Keratinocyte (primary cell): Measurements from ENCODE around the gene GGA2. TPM values are rescaled to one million over a fixed set of nuclear protein-coding genes. Genes with fewer than 3 reads are reported as not detected.

Source experiments
- DNase-seq: peaks from one replicate; pipeline ENCODE4 v3.0.0-alpha.2; 2011; ENCODE audit warnings: low read depth, missing footprints, low spot score
- FAIRE-seq: peaks from 2 replicates; lab custom pipeline; 2011; peaks lifted over from hg19 to GRCh38; lab: Jason Lieb, UNC
- H2AFZ ChIP-seq: 2 replicates; pipeline ENCODE4 v1.6.0; 2012; ENCODE audit warnings: low read length, control low read depth, inconsistent platforms; ENCODE audit not compliant: control insufficient read depth
- H3K27ac ChIP-seq: 2 replicates; pipeline ENCODE4 v1.5.1; 2011; ENCODE audit warnings: low read length; ENCODE audit not compliant: control insufficient read depth, insufficient read depth
- H3K27me3 ChIP-seq: 3 replicates; pipeline ENCODE4 v1.6.0; 2011; ENCODE audit warnings: low read length; ENCODE audit not compliant: control insufficient read depth, insufficient read depth; ENCODE audit errors: extremely low read depth
- H3K36me3 ChIP-seq, 2 experiments: 2 replicates in 1 of 2; 3 replicates in 1 of 2; pipeline ENCODE4 v1.5.1; 2011; ENCODE audit warnings: low read length in 2 of 2, mild to moderate bottlenecking in 1 of 2; ENCODE audit not compliant: control insufficient read depth in 2 of 2, insufficient read depth in 2 of 2; ENCODE audit errors: extremely low read depth in 1 of 2
- H3K4me1 ChIP-seq: 3 replicates; pipeline ENCODE4 v1.5.1; 2011; ENCODE audit warnings: low read length; ENCODE audit not compliant: control insufficient read depth, insufficient read depth; ENCODE audit errors: extremely low read depth
- H3K4me2 ChIP-seq: 3 replicates; pipeline ENCODE4 v1.6.0; 2011; ENCODE audit warnings: low read depth, low read length; ENCODE audit not compliant: control insufficient read depth, insufficient read depth; ENCODE audit errors: extremely low read depth
- H3K4me3 ChIP-seq, 3 experiments: fragments of 200-600 bp in 1 of 3; sonication (generic) in 1 of 3; 2 replicates in 2 of 3; 3 replicates in 1 of 3; pipeline ENCODE4 v1.5.1; 2011 to 2016; ENCODE audit warnings: low read length in 3 of 3, mild to moderate bottlenecking in 3 of 3, control low read depth in 2 of 3, inconsistent platforms in 1 of 3, low read depth in 1 of 3, mixed read lengths in 1 of 3, mixed run types in 1 of 3, moderate library complexity in 1 of 3; ENCODE audit not compliant: control insufficient read depth in 2 of 3, insufficient read depth in 2 of 3; ENCODE audit errors: extremely low read depth in 1 of 3
- H3K79me2 ChIP-seq: 2 replicates; pipeline ENCODE4 v1.6.0; 2012; ENCODE audit warnings: low read length; ENCODE audit not compliant: control insufficient read depth, insufficient read depth
- H3K9ac ChIP-seq: 3 replicates; pipeline ENCODE4 v1.6.0; 2011; ENCODE audit warnings: low read length; ENCODE audit not compliant: control insufficient read depth, insufficient read depth; ENCODE audit errors: extremely low read depth
- H3K9me1 ChIP-seq: 3 replicates; pipeline ENCODE4 v1.6.0; 2011; ENCODE audit warnings: low read length; ENCODE audit not compliant: control insufficient read depth, insufficient read depth; ENCODE audit errors: extremely low read depth
- H3K9me3 ChIP-seq: 2 replicates; pipeline ENCODE4 v1.5.1; 2012; ENCODE audit warnings: low read depth, low read length; ENCODE audit not compliant: control insufficient read depth
- H4K20me1 ChIP-seq: 3 replicates; pipeline ENCODE4 v1.6.0; 2011; ENCODE audit warnings: low read length; ENCODE audit not compliant: control insufficient read depth, insufficient read depth; ENCODE audit errors: extremely low read depth
- EZH2 ChIP-seq: IDR thresholded peaks from one replicate; pipeline ENCODE4 v1.6.1; 2012; ENCODE audit warnings: inconsistent platforms, mild to moderate bottlenecking, low read length, moderate library complexity
- dilution Hi-C: fragments of 300-500 bp; cut with MboI; formaldehyde crosslinking; loops from one replicate; pipeline ENCODE4 v1.7.0; 2020; ENCODE audit warnings: low sequenced_read_pairs; ENCODE audit not compliant: extremely low pct_ligation_motif_present
- polyA plus RNA-seq, 5 experiments: library from polyadenylated mRNA; depleted of rRNA in 3 of 5; stranded (reverse) in 3 of 5; stranded (forward) in 1 of 5; unstranded in 1 of 5; fragments of >200 nt; gene quantifications; 1 replicate in 1 of 5; 2 replicates in 3 of 5; 3 replicates in 1 of 5; pipeline versions ENCODE4 v1.2.1 to v1.2.3, GENCODE V29; 2011 to 2012; ENCODE audit warnings: missing spikeins in 2 of 5, low read depth in 1 of 5, low replicate concordance in 1 of 5
- TF ChIP-seq, protein P1 (sequence below), 3 experiments: IDR thresholded peaks in 1 of 3; conservative IDR thresholded peaks in 1 of 3; optimal IDR thresholded peaks in 1 of 3; 2 replicates in 2 of 3; 3 replicates in 1 of 3; pipeline versions ENCODE3 to v1.5.1; 2011; ENCODE audit warnings: low read length in 3 of 3, mild to moderate bottlenecking in 3 of 3, moderate library complexity in 2 of 3, control low read depth in 1 of 3, inconsistent platforms in 1 of 3; ENCODE audit not compliant: insufficient read depth in 2 of 3; ENCODE audit errors: extremely low read depth in 1 of 3

The GGA2 gene
- polyA plus RNA-seq, 1 donor (not counting 4 experiments of a cell fraction or from before 2014, with no cell fraction given), result 54.1 TPM

- Histone ChIP-seq H4K20me1 (no peaks in the 10 kb centered on the region), H3K9ac (no peak overlapping the region), H3K4me2 (no peak overlapping the region), H3K9me3 (no peaks in the 10 kb centered on the region), H3K9me1 (no peaks in the 10 kb centered on the region), H2AFZ (no peak overlapping the region), H3K4me1 (peaks cover 25% of the 10 kb centered on the region), H3K79me2 (no peaks in the 10 kb centered on the region), H3K27me3 (no peaks in the 10 kb centered on the region), H3K36me3 (peaks cover 16 to 24% of the 10 kb centered on the region in 2 experiments), H3K27ac (no peak overlapping the region), H3K4me3 (no peak overlapping the region)
- dilution Hi-C loops, result no loop called here
- FAIRE-seq (no peak), DNase-seq (no peak)
- TF ChIP-seq EZH2, result no peak
- TF ChIP-seq, protein P1, sequence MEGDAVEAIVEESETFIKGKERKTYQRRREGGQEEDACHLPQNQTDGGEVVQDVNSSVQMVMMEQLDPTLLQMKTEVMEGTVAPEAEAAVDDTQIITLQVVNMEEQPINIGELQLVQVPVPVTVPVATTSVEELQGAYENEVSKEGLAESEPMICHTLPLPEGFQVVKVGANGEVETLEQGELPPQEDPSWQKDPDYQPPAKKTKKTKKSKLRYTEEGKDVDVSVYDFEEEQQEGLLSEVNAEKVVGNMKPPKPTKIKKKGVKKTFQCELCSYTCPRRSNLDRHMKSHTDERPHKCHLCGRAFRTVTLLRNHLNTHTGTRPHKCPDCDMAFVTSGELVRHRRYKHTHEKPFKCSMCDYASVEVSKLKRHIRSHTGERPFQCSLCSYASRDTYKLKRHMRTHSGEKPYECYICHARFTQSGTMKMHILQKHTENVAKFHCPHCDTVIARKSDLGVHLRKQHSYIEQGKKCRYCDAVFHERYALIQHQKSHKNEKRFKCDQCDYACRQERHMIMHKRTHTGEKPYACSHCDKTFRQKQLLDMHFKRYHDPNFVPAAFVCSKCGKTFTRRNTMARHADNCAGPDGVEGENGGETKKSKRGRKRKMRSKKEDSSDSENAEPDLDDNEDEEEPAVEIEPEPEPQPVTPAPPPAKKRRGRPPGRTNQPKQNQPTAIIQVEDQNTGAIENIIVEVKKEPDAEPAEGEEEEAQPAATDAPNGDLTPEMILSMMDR (optimal IDR thresholded peaks at IDR 0.05 in 1 of 3, IDR thresholded peaks at IDR 0.05 in 1 of 3, conservative IDR thresholded peaks at IDR 0.05 in 1 of 3; ENCODE audit: extremely low read depth in 1 of 3, insufficient read depth in 2 of 3, low read length in 3 of 3), result no peak
Measured at GRCh38 chr16:23534868-23535860, 24.9 kb upstream of the GGA2 start.

DNA sequence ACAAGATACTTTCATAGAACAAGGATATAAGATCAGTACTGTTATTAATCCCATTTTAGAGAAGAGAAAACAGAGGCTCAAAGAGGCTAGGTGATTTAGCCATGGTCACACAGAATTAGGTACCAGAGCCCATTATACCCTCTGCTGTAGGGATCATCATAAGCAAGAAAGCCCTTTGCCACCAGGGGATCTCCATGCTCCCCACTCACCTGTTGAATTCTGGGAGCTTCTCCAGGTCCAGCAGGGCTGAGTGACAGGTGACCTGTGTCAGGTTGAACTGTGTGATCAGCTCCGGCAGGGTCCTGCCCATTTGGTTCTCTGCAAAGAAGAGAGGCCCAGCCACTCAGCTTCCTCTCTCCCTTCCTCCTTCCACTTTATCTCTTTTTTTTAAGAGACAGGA is 22.2 kb upstream of the GGA2 start:
- H3K4me1 ChIP-seq, result peaks cover 11% of the 10 kb centered on the region
- no peaks in the 10 kb centered on the region for H4K20me1 ChIP-seq
- H2AFZ ChIP-seq, result no peak overlapping the region
- no peaks in the 10 kb centered on the region for H3K79me2 ChIP-seq
- H3K4me3 ChIP-seq, result no peak overlapping the region
- FAIRE-seq (no peak), DNase-seq (no peak)
- dilution Hi-C loops, result no loop called here
- no peak overlapping the region for H3K4me2 ChIP-seq
- no peak for TF ChIP-seq EZH2
- TF ChIP-seq, protein P1 (optimal IDR thresholded peaks at IDR 0.05 in 1 of 3, IDR thresholded peaks at IDR 0.05 in 1 of 3, conservative IDR thresholded peaks at IDR 0.05 in 1 of 3; ENCODE audit: extremely low read depth in 1 of 3, insufficient read depth in 2 of 3, low read length in 3 of 3), result no peak
- H3K27me3 ChIP-seq, result no peaks in the 10 kb centered on the region
- no peaks in the 10 kb centered on the region for H3K9me1 ChIP-seq
- H3K9me3 ChIP-seq, result no peaks in the 10 kb centered on the region
- peaks cover 26 to 29% of the 10 kb centered on the region in 2 experiments for H3K36me3 ChIP-seq
- no peak overlapping the region for H3K27ac ChIP-seq
- no peak overlapping the region for H3K9ac ChIP-seq
